SHP77 treated with DMSO at 0.1 percent for 48 hours (cell line): ENCODE results near the gene SYNPR.

ENCODE experiments used
- DNase-seq: peaks from one replicate; lab custom pipeline; 2025; lab: John Stamatoyannopoulos, UW

The SYNPR gene

GRCh38 chr3:63385629-63386028, 107.5 kb downstream of the SYNPR start:
- DNase-seq, result no peak

GRCh38 chr3:63386568-63386967, 108.5 kb downstream of the SYNPR start:
- no peak for DNase-seq

GRCh38 chr3:63387568-63387967, 109.5 kb downstream of the SYNPR start:
- DNase-seq, result no peak

- DNase-seq, result no peak
Observed at GRCh38 chr3:63390710-63391230, 112.7 kb downstream of the SYNPR start.

- no peak for DNase-seq
Observed at GRCh38 chr3:63395960-63396359, 117.9 kb downstream of the SYNPR start.

GRCh38 chr3:63400246-63400860, 122.2 kb downstream of the SYNPR start:
- no peak for DNase-seq

- DNase-seq, result no peak
Observed at GRCh38 chr3:63405882-63406281, 127.8 kb downstream of the SYNPR start.

GRCh38 chr3:63413523-63413922, 135.4 kb downstream of the SYNPR start:
- no peak for DNase-seq

GRCh38 chr3:63414607-63415006, 136.5 kb downstream of the SYNPR start:
- DNase-seq, result no peak

GRCh38 chr3:63429905-63430304, 151.8 kb downstream of the SYNPR start:
- DNase-seq, result no peak

- no peak for DNase-seq
Observed at GRCh38 chr3:63430875-63431274, 152.8 kb downstream of the SYNPR start.

- no peak for DNase-seq
Observed at GRCh38 chr3:63437858-63438257, 159.8 kb downstream of the SYNPR start.

- DNase-seq, result no peak
Observed at GRCh38 chr3:63438826-63439371, 160.8 kb downstream of the SYNPR start.

GRCh38 chr3:63441262-63441661, 163.2 kb downstream of the SYNPR start:
- DNase-seq, result no peak

GRCh38 chr3:63442918-63443317, 164.8 kb downstream of the SYNPR start:
- no peak for DNase-seq

GRCh38 chr3:63450023-63450422, 171.9 kb downstream of the SYNPR start:
- DNase-seq, result no peak

GRCh38 chr3:63450634-63451363, 172.7 kb downstream of the SYNPR start:
- no peak for DNase-seq

- no peak for DNase-seq
Observed at GRCh38 chr3:63456901-63457300, 178.8 kb downstream of the SYNPR start.

- DNase-seq, result no peak
Observed at GRCh38 chr3:63458405-63458804, 180.3 kb downstream of the SYNPR start.

- DNase-seq, result no peak
Observed at GRCh38 chr3:63462732-63463131, 184.6 kb downstream of the SYNPR start.

GRCh38 chr3:63467392-63467791, 189.3 kb downstream of the SYNPR start:
- DNase-seq, result no peak

GRCh38 chr3:63470745-63471144, 192.6 kb downstream of the SYNPR start:
- no peak for DNase-seq

- no peak for DNase-seq
Observed at GRCh38 chr3:63471781-63472180, 193.7 kb downstream of the SYNPR start.
